NB4 (cell line): ENCODE results near the gene LIN28B.

Experiments
- DNase-seq: peaks from one replicate; pipeline ENCODE4 v3.0.0; 2010; ENCODE audit warnings: low read depth
- H3K4me3 ChIP-seq: one replicate; pipeline ENCODE4 v1.5.1; 2011; ENCODE audit warnings: mild to moderate bottlenecking, low read depth, low read length, moderate library complexity
- CTCF ChIP-seq: IDR thresholded peaks from one replicate; pipeline ENCODE4 v1.5.1; 2012; ENCODE audit warnings: low read depth, low read length
- MYC ChIP-seq: IDR thresholded peaks from 2 replicates; pipeline ENCODE4 v1.6.1; 2011; ENCODE audit warnings: low read depth, low read length
- POLR2A ChIP-seq: IDR thresholded peaks from 2 replicates; pipeline ENCODE4 v1.6.1; 2011; ENCODE audit warnings: mild to moderate bottlenecking; ENCODE audit not compliant: insufficient read length; ENCODE audit errors: extremely low read depth
- TF ChIP-seq, protein P1 (sequence below): IDR thresholded peaks from 2 replicates; pipeline ENCODE4 v1.6.1; 2011; ENCODE audit warnings: low read depth, low read length

LIN28B gene

GRCh38 chr6:104959026-104959858, 2.3 kb downstream of the LIN28B start:
- TF ChIP-seq MYC, result no peak
- no peak for TF ChIP-seq POLR2A
- TF ChIP-seq, protein P1, sequence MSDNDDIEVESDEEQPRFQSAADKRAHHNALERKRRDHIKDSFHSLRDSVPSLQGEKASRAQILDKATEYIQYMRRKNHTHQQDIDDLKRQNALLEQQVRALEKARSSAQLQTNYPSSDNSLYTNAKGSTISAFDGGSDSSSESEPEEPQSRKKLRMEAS, result no peak
- TF ChIP-seq CTCF, result no peak
- peak overlapping the region; percentile 81 for H3K4me3 ChIP-seq
- DNase-seq, result peak; percentile 21

GRCh38 chr6:104969108-104969507, 12.2 kb downstream of the LIN28B start:
- no peak for DNase-seq
- no peak overlapping the region for H3K4me3 ChIP-seq
- TF ChIP-seq POLR2A, result no peak
- TF ChIP-seq CTCF, result no peak
- TF ChIP-seq MYC, result no peak
- TF ChIP-seq, protein P1, result no peak

- no peak overlapping the region for H3K4me3 ChIP-seq
- no peak for DNase-seq
- TF ChIP-seq MYC (no peak), CTCF (no peak), POLR2A (no peak)
- TF ChIP-seq, protein P1, result no peak
Measured at GRCh38 chr6:104969785-104970581, 13.1 kb downstream of the LIN28B start.

DNA sequence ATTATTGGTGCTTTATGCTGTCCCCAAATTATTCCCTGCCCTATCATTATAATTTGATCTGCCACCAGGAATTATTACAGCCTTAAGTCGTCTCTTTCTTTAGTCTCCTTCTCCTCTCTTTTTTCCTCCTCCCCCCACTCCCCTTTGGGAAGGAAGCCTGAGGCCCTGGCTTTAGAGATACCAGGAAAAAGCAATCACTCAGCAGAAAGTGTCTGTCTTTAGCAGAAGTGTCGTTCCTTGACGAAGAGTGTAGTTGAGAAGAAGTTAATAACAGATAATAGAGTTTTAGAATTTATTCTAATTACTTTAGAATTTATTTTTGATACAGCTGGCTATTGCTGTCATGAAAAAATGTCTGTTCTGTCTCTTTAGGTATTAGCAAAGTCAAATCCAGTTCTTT, 16.5 kb downstream of the LIN28B start:
- DNase-seq, result no peak
- H3K4me3 ChIP-seq, result no peak overlapping the region
- TF ChIP-seq CTCF (no peak), POLR2A (no peak), MYC (no peak)
- TF ChIP-seq, protein P1, result no peak

GRCh38 chr6:104983296-104983695, 26.4 kb downstream of the LIN28B start:
- no peak overlapping the region for H3K4me3 ChIP-seq
- DNase-seq, result no peak
- TF ChIP-seq POLR2A (no peak), CTCF (no peak), MYC (no peak)
- TF ChIP-seq, protein P1, result no peak
